IPS DF 19.7 (cell line): ENCODE results near the gene CD164L2.

Experiments used
- DNase-seq: peaks from one replicate; pipeline ENCODE4 v3.0.0-alpha.2; 2013; ENCODE audit warnings: low read depth, low spot score

Gene CD164L2

GRCh38 chr1:27363766-27364695 is 19.1 kb downstream of the CD164L2 start:
- no peak for DNase-seq

GRCh38 chr1:27361553-27361952 is 21.6 kb downstream of the CD164L2 start:
- DNase-seq, result no peak

- no peak for DNase-seq
Observed at GRCh38 chr1:27361044-27361402, 22.1 kb downstream of the CD164L2 start.

- DNase-seq, result no peak
Observed at GRCh38 chr1:27360159-27361043, 22.7 kb downstream of the CD164L2 start.

- DNase-seq, result no peak
Observed at GRCh38 chr1:27359822-27360158, 23.3 kb downstream of the CD164L2 start.

- no peak for DNase-seq
Observed at GRCh38 chr1:27358928-27359313, 24.2 kb downstream of the CD164L2 start.

GRCh38 chr1:27358038-27358927 is 24.9 kb downstream of the CD164L2 start:
- no peak for DNase-seq

- DNase-seq, result no peak
Observed at GRCh38 chr1:27357281-27358037, 25.7 kb downstream of the CD164L2 start.

- DNase-seq, result no peak
Observed at GRCh38 chr1:27356619-27357280, 26.4 kb downstream of the CD164L2 start.

- DNase-seq, result no peak
Observed at GRCh38 chr1:27356277-27356618, 26.9 kb downstream of the CD164L2 start.

- DNase-seq, result no peak
Observed at GRCh38 chr1:27355683-27356082, 27.4 kb downstream of the CD164L2 start.

GRCh38 chr1:27353629-27354028 is 29.5 kb downstream of the CD164L2 start:
- DNase-seq, result no peak

- DNase-seq, result no peak
Observed at GRCh38 chr1:27353166-27353565, 30.0 kb downstream of the CD164L2 start.

GRCh38 chr1:27351541-27352107 is 31.5 kb downstream of the CD164L2 start:
- DNase-seq, result no peak

- no peak for DNase-seq
Observed at GRCh38 chr1:27350663-27351540, 32.2 kb downstream of the CD164L2 start.

- no peak for DNase-seq
Observed at GRCh38 chr1:27349784-27350662, 33.1 kb downstream of the CD164L2 start.

GRCh38 chr1:27348861-27349783 is 34.0 kb downstream of the CD164L2 start:
- DNase-seq, result no peak
